Epithelial cell of umbilical artery (primary cell): Measurements from ENCODE around the gene HOXB1. TPM values are rescaled to one million over a fixed set of nuclear protein-coding genes. Genes with fewer than 3 reads are reported as not detected.

Experiments used
- total RNA-seq: library from RNA; depleted of rRNA; stranded (reverse); fragments of >200 nt; gene quantifications from 2 replicates; pipeline ENCODE4 v1.2.3, GENCODE V29; 2014

Gene HOXB1
- not detected in 2 replicates for total RNA-seq

DNA sequence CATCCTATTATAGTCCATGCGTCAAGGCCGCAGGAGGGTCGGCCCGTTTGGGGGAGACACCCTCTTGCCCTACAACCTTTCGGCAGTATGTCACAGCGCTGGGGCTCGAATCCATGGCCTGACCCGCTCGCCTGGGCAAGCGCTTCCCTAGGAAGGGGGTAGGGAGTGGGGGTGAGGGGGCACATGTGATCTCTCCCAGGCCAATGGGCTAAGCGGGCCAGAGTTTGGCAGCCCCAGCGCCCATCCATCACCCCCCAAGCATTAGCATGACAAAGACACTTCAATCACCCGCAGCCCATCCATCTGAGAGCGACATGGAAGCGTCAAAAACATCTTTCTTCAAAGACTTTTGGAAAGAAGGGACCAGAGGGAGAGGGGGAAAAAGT, at the start of gene HOXB1:
Gene HOXB1, minus strand, starts transcription at position 125 of the 386 bp plus-strand sequence. Its CDS starts 107 bp downstream, at position 18.

DNA sequence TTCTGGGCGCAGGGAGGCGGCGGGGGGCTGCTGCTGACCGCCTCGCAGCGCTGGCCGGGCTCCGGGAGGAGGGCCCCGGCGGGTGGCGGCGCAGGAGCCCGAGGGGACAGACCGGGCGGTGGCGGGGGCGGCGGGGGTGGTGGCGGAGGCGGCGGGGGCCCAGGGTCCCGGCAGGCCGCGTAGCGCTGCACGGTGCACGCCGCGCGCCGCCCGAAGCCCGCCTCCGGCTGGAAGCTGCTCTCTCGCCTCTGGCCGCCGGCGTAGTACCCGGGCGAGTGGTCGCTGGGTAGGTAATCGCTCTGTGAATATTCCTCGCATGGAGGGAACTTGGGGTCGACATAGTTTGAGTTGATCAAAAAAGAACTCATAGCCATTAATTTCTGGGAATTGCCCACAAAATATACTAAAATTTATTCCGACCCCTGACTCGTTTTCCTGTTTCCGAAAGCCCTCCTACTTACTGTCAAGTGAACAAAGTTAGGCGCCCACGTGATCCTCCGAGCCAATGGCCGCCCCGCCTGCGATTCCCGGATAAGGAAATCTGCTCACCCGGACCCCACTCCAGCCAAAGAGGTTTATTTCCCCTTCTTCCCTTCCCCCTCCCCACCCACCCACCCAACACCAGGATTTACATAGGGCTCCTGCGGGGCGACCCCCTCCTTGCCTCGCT, 47.3 kb upstream of the HOXB1 start, which contains the start of gene HOXB4:
Gene HOXB4, minus strand, starts transcription at position 405 of the 670 bp plus-strand sequence. Its CDS starts 31 bp downstream, at position 374.

DNA sequence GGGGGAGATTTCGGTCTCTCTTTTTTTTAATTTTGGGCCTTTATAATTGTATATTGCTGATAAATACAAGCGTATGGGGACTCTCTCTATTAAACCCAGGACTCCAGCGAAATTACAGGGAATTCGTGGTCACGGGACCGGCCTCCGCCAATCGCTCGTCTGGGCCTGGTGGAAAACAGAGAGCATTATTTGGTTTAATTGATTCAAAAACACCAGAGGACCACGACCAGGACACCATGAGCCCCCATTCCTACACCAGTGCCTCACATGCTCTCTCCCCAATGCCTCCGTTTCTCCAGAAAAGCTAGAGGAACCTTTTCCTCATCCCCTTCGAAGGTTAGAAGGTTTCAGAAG, 14.2 kb upstream of the HOXB1 start, which contains the start of gene HOXB2:
Gene HOXB2, minus strand, starts transcription at position 88 of the 354 bp plus-strand sequence. CDS start 198 bp downstream, outside the sequence.

Other genes with a start within 250 kb of the HOXB1 start
- 0.46 and 0.65 TPM in 2 replicates for gene SKAP1, start 100.8 kb downstream of the HOXB1 start, total RNA-seq
- 3.3 and 5.8 TPM in 2 replicates for gene HOXB2, start 14.1 kb upstream of the HOXB1 start, total RNA-seq
- gene HOXB4, start 47.3 kb upstream of the HOXB1 start, total RNA-seq, result 3.2 and 4.6 TPM in 2 replicates
- gene HOXB3, start 59.2 kb upstream of the HOXB1 start, total RNA-seq, result 5.8 and 11.2 TPM in 2 replicates
- under 0.01 and 0.61 TPM in 2 replicates for gene HOXB5, start 62.8 kb upstream of the HOXB1 start, total RNA-seq
- gene HOXB6, start 74.0 kb upstream of the HOXB1 start, total RNA-seq, result 6.2 and 12.9 TPM in 2 replicates
- gene HOXB7, start 80.0 kb upstream of the HOXB1 start, total RNA-seq, result 8.4 and 13.8 TPM in 2 replicates
- 2.0 and 3.6 TPM in 2 replicates for gene HOXB8, start 84.3 kb upstream of the HOXB1 start, total RNA-seq
- gene HOXB9, start 95.3 kb upstream of the HOXB1 start, total RNA-seq, result 0.32 and 0.76 TPM in 2 replicates
- not detected in 2 replicates for gene PRAC1, start 191.5 kb upstream of the HOXB1 start, total RNA-seq
- not detected in 2 replicates for gene PRAC2, start 192.2 kb upstream of the HOXB1 start, total RNA-seq
- gene HOXB13, start 197.7 kb upstream of the HOXB1 start, total RNA-seq, result not detected in 2 replicates